ENCODE results near the gene CCDC157. TPM values are rescaled to one million over a fixed set of nuclear protein-coding genes. Genes with fewer than 3 reads are reported as not detected.

The CCDC157 gene
- total RNA-seq, 2 donors from 2014 or later, result 3.1 to 10.5 TPM

DNA sequence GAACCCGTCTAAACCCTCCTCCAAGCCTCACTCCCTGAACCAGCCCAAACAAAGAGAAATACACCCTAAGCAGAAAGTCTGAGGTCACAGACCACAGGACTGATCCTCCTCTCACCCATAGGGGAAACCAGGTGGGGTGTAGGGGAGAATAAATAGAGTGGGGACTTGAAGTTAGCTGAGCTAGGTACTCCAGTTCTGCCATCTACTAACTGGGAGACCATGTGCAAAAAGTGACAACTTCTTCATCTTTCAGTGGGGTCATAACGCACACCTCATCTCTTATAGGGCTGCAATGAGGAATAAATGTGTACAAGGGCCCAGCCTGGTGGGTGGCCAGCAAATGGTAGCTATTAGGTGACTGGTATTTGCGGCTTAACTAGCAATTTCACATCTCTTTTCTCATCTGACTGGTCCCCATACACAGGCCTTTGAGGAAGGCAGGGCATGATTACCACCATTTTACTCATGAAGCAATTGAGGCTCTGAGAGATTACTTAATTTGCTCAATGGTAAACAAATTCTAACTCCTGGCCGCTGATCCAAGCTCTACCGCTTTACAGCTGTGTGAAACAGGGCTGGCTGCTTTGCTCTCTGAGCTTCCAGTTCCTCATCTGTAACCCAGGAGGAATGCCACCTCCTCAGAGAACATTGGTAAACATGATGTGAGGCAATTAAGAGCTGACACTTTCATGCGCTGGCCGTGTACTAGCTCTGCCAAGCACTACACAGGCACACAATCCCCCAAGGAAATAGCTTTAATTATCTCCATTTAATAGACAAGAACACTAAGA lies 46.7 kb upstream of the CCDC157 start:
- TF ChIP-seq CTCF (IDR thresholded peaks at IDR 0.05), result no peak
- peak in 2 of 3 donors; percentile 43 to 66 for TF ChIP-seq POLR2A (IDR thresholded peaks at IDR 0.05)
- Histone ChIP-seq H3K36me3 (replicated peaks in 1 of 2; ENCODE audit: insufficient read depth in 1 of 2, low read depth in 2 of 2) (no peaks in the 10 kb centered on the region), H3K4me3 (no peak overlapping the region), H3K27me3 (no peaks in the 10 kb centered on the region), H3K9me3 (no peaks in the 10 kb centered on the region), H3K4me1 (peaks cover 79% of the 10 kb centered on the region), H3K27ac (peak overlapping the region; percentile 83 to 96 (median 88))
- WGBS, 2 donors, result 35 to 38% methylated on average over 7 of the region's 7 CpGs
- intact Hi-C loops (cut with DNase I), result no loop called here
- DNase-seq, result peak; percentile 66 to 87 (median 82)
- peak; percentile 81 for ATAC-seq

GRCh38 chr22:30310881-30311771 lies 45.7 kb upstream of the CCDC157 start:
- intact Hi-C loops (cut with DNase I), result no loop called here
- H3K27ac ChIP-seq, result peak overlapping the region; percentile 83 to 96 (median 88)

GRCh38 chr22:30312053-30312452 lies 44.8 kb upstream of the CCDC157 start:
- 90 to 93% methylated on average over 6 of the region's 6 CpGs for WGBS, 2 donors
- DNase-seq (no peak), ATAC-seq (no peak)
- no peaks in the 10 kb centered on the region for H3K27me3 ChIP-seq
- H3K27ac ChIP-seq, result peak overlapping the region; percentile 83 to 96 (median 88)
- intact Hi-C loops (cut with DNase I), result no loop called here
- TF ChIP-seq POLR2A (IDR thresholded peaks at IDR 0.05), result no peak
- no peak for TF ChIP-seq CTCF (IDR thresholded peaks at IDR 0.05)
- H3K9me3 ChIP-seq, result no peaks in the 10 kb centered on the region
- peaks cover 68% of the 10 kb centered on the region for H3K4me1 ChIP-seq
- H3K36me3 ChIP-seq (replicated peaks in 1 of 2; ENCODE audit: insufficient read depth in 1 of 2, low read depth in 2 of 2), result no peaks in the 10 kb centered on the region
- no peak overlapping the region for H3K4me3 ChIP-seq

More at GRCh38 chr22:30310881-30311771, 45.7 kb upstream of the CCDC157 start:
- ATAC-seq (peak; percentile 86), DNase-seq (peak; percentile 85 to 95 (median 92))
- H3K27me3 ChIP-seq, result no peaks in the 10 kb centered on the region
- TF ChIP-seq POLR2A (IDR thresholded peaks at IDR 0.05) (peak; percentile 14 to 57 (median 40)), CTCF (IDR thresholded peaks at IDR 0.05) (no peak)
- no peak overlapping the region for H3K4me3 ChIP-seq
- WGBS, 2 donors, result 29% methylated on average over 7 to 8 of the region's 8 CpGs
- H3K36me3 ChIP-seq (replicated peaks in 1 of 2; ENCODE audit: insufficient read depth in 1 of 2, low read depth in 2 of 2), result no peaks in the 10 kb centered on the region
- H3K4me1 ChIP-seq, result peaks cover 70% of the 10 kb centered on the region
- no peaks in the 10 kb centered on the region for H3K9me3 ChIP-seq

DNA sequence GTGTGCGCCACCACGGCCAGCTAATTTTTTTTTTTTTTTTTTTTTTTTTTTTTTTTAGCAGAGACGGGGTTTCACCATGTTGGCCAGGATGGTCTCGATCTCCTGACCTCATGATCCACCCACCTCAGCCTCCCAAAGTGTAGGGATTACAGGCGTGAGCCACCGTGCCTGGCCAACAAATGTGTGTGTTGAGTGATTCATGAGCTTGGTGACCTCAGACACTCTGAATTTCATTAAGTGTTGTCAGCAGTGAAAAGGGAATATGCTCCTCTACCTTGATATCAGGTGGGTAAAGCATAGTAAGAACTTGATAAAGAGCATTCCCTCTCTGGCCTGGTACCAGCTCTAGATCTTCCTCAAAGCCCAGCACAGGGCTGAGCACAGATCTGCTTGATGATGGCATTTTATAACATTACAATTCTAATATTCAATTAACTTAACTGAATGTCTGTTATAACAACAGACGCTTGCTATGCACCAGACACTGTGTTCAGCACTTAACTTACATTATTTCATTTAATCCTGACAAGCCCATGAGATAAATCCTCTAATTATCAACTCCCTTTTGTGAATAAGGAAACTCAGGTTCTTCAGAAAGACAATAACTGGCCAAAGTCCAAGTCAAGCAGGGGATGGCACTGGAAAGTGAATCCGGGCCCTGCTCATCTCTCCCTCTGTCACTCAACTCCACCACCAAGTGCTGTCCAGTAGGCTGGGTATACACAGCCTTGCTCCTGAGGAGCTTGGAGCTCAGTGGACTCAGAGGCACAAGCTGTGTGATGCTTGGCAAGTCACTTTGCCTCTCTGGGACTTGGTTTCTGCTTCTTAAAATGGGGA lies 43.1 kb upstream of the CCDC157 start:
- H3K27ac ChIP-seq, result no peak overlapping the region
- intact Hi-C loops (cut with DNase I), result no loop called here
- no peak for TF ChIP-seq CTCF (IDR thresholded peaks at IDR 0.05)
- TF ChIP-seq POLR2A (IDR thresholded peaks at IDR 0.05), result no peak
- no peaks in the 10 kb centered on the region for H3K27me3 ChIP-seq
- H3K4me1 ChIP-seq, result peaks cover 69% of the 10 kb centered on the region
- H3K36me3 ChIP-seq (replicated peaks in 1 of 2; ENCODE audit: insufficient read depth in 1 of 2, low read depth in 2 of 2), result no peaks in the 10 kb centered on the region
- H3K9me3 ChIP-seq, result no peaks in the 10 kb centered on the region
- DNase-seq, result no peak
- 80 to 84% methylated on average over 5 to 6 of the region's 8 CpGs for WGBS, 2 donors
- H3K4me3 ChIP-seq, result no peak overlapping the region
- no peak for ATAC-seq
